ENCODE measurements around the gene KDM8. TPM values are rescaled to one million over a fixed set of nuclear protein-coding genes. Genes with fewer than 3 reads are reported as not detected.

KDM8 gene
- total and polyA plus RNA-seq, 2 donors (not counting 1 experiment from before 2014, with no cell fraction given): 7.5 to 37.4 TPM

DNA sequence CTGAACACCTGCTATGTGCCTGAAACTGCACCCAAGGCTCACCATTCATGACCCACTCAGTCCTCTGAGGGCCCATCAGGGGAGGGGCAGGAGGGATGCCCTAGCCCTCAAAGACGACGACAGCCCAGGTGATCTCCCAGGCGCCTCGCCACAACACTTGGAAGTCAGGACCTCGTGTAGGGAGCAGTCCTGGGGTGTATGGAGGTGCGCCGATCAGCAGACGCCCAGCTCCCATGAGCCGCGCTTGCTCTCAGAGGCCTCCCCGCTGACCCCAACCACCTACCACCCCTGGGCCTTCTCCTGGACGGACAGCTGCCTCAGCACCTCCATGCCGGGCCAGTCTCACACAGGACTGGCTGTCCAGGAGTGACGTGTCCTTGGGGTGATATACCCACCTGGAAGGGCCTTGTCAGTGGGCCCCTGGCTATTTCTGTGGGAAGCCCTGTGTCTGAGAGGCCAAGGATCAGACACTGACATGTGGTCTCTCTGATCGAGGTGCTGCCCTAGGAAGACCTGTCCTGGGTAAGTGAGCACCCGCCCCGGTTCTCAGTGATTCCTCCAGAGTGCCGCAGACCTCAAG, 26.7 kb downstream of the KDM8 start:
- H4K20me1 ChIP-seq (ENCODE audit: control insufficient read depth, insufficient read depth, low read length, poor library complexity, severe bottlenecking): no peaks in the 10 kb centered on the region
- H3K9ac ChIP-seq (ENCODE audit: low read length): no peak overlapping the region
- H3K4me1 ChIP-seq (ENCODE audit: control insufficient read depth in 2 of 2, insufficient read depth in 2 of 2, low read length in 2 of 2): peaks cover 79 to 89% of the 10 kb centered on the region in 2 donors
- H3K4me3 ChIP-seq (ENCODE audit: control extremely low read depth in 1 of 5, extremely low read depth in 1 of 5, insufficient read depth in 1 of 5, low read depth in 2 of 5, low read length in 4 of 5): no peak overlapping the region
- H3K27me3 ChIP-seq (replicated peaks in 1 of 4; ENCODE audit: control extremely low read depth in 1 of 4, control insufficient read depth in 3 of 4, insufficient read depth in 4 of 4, low read length in 3 of 4): no peaks in the 10 kb centered on the region
- peaks cover 16% of the 10 kb centered on the region for H3K79me2 ChIP-seq (ENCODE audit: control insufficient read depth, insufficient read depth, low read length)
- no peaks in the 10 kb centered on the region for H3K9me3 ChIP-seq (ENCODE audit: control extremely low read depth in 1 of 3, control insufficient read depth in 2 of 3, insufficient read depth in 1 of 3, low read length in 2 of 3)
- no peaks in the 10 kb centered on the region for H3K9me3 Mint-ChIP-seq (ENCODE audit: insufficient read depth)
- no peak for TF ChIP-seq CTCF (IDR thresholded peaks at IDR 0.05)
- no peak for TF ChIP-seq EZH2 (IDR thresholded peaks at IDR 0.05; ENCODE audit: borderline replicate concordance, insufficient read depth, low read depth, low read length, poor library complexity, severe bottlenecking)
- peaks cover 0 to 21% of the 10 kb centered on the region in 2 experiments for H3K36me3 ChIP-seq (replicated peaks in 1 of 2; ENCODE audit: control extremely low read depth in 1 of 2, control insufficient read depth in 1 of 2, extremely low read depth in 1 of 2, insufficient read depth in 2 of 2, low read length in 1 of 2)
- no peaks in the 10 kb centered on the region for H3K27me3 Mint-ChIP-seq
- 93% methylated on average over 16 of the region's 18 CpGs for WGBS (ENCODE audit: insufficient coverage)
- peak overlapping the region; percentile 15 for H3K27ac Mint-ChIP-seq
- no peak overlapping the region for H3K27ac ChIP-seq (ENCODE audit: low read length in 2 of 2)
- peaks cover 80% of the 10 kb centered on the region for H3K4me1 Mint-ChIP-seq
- H3K4me2 ChIP-seq (replicated peaks; ENCODE audit: low read depth, low read length, poor library complexity, severe bottlenecking): peak overlapping the region; percentile 57
- intact Hi-C loops (cut with micrococcal nuclease): loop anchor here (5.0 kb wide), 1 partner anchor 48 kb away; no protein-coding TSS in a partner anchor
- no peak overlapping the region for H2AFZ ChIP-seq (ENCODE audit: insufficient read depth, low read depth, low read length, poor library complexity, severe bottlenecking)
- ATAC-seq (ENCODE audit: low read depth) (no peak), DNase-seq (no peak)
- peak overlapping the region; percentile 66 for H3K4me3 Mint-ChIP-seq
- ChIA-PET CTCF (interaction anchor here (0.9 to 10.0 kb wide), 15 partner anchors 11 to 228 kb away, joined by 3 to 172 read pairs (median 6); partner anchors contain the start of gene KDM8), POLR2A (interaction anchor here (0.8 to 2.3 kb wide), 9 partner anchors 8 to 168 kb away, joined by 3 to 9 read pairs (median 3); partner anchors contain the start of gene KDM8)

- POLR2A ChIA-PET: interaction anchor here (0.8 to 2.4 kb wide), 7 partner anchors 8 to 168 kb away, joined by 3 to 24 read pairs (median 4); partner anchors contain the start of gene KDM8
- H3K4me3 Mint-ChIP-seq: peak overlapping the region; percentile 66
- peak overlapping the region in 1 of 5 experiments; percentile 4 for H3K4me3 ChIP-seq (ENCODE audit: control extremely low read depth in 1 of 5, extremely low read depth in 1 of 5, insufficient read depth in 1 of 5, low read depth in 2 of 5, low read length in 4 of 5)
- H3K27me3 Mint-ChIP-seq: no peaks in the 10 kb centered on the region
- H3K4me1 Mint-ChIP-seq: peaks cover 85% of the 10 kb centered on the region
- H2AFZ ChIP-seq (ENCODE audit: insufficient read depth, low read depth, low read length, poor library complexity, severe bottlenecking): no peak overlapping the region
- no peaks in the 10 kb centered on the region for H3K27me3 ChIP-seq (replicated peaks in 1 of 4; ENCODE audit: control extremely low read depth in 1 of 4, control insufficient read depth in 3 of 4, insufficient read depth in 4 of 4, low read length in 3 of 4)
- ATAC-seq (ENCODE audit: low read depth): peak; percentile 46
- peak; percentile 55 for DNase-seq
- intact Hi-C loops (cut with micrococcal nuclease): loop anchor here (5.0 kb wide), 1 partner anchor 48 kb away; no protein-coding TSS in a partner anchor
- 25% methylated on average over 16 of the region's 16 CpGs for WGBS (ENCODE audit: insufficient coverage)
- H3K9me3 ChIP-seq (ENCODE audit: control extremely low read depth in 1 of 3, control insufficient read depth in 2 of 3, insufficient read depth in 1 of 3, low read length in 2 of 3): no peaks in the 10 kb centered on the region
- peaks cover 85 to 93% of the 10 kb centered on the region in 2 donors for H3K4me1 ChIP-seq (ENCODE audit: control insufficient read depth in 2 of 2, insufficient read depth in 2 of 2, low read length in 2 of 2)
- no peak overlapping the region for H3K9ac ChIP-seq (ENCODE audit: low read length)
- H3K27ac ChIP-seq (ENCODE audit: low read length in 2 of 2): no peak overlapping the region
- H3K9me3 Mint-ChIP-seq (ENCODE audit: insufficient read depth): no peaks in the 10 kb centered on the region
- peaks cover 0 to 16% of the 10 kb centered on the region in 2 experiments for H3K36me3 ChIP-seq (replicated peaks in 1 of 2; ENCODE audit: control extremely low read depth in 1 of 2, control insufficient read depth in 1 of 2, extremely low read depth in 1 of 2, insufficient read depth in 2 of 2, low read length in 1 of 2)
- H4K20me1 ChIP-seq (ENCODE audit: control insufficient read depth, insufficient read depth, low read length, poor library complexity, severe bottlenecking): no peaks in the 10 kb centered on the region
- H3K4me2 ChIP-seq (replicated peaks; ENCODE audit: low read depth, low read length, poor library complexity, severe bottlenecking): peak overlapping the region; percentile 57
- CTCF ChIA-PET: interaction anchor here (1.0 to 10.0 kb wide), 13 partner anchors 11 to 227 kb away, joined by 3 to 172 read pairs (median 7); partner anchors contain the start of gene KDM8
- TF ChIP-seq CTCF (IDR thresholded peaks at IDR 0.05) (no peak), EZH2 (IDR thresholded peaks at IDR 0.05; ENCODE audit: borderline replicate concordance, insufficient read depth, low read depth, low read length, poor library complexity, severe bottlenecking) (no peak)
- H3K27ac Mint-ChIP-seq: peak overlapping the region; percentile 96
- H3K79me2 ChIP-seq (ENCODE audit: control insufficient read depth, insufficient read depth, low read length): peaks cover 22% of the 10 kb centered on the region
Measured at GRCh38 chr16:27230562-27231001, 27.3 kb downstream of the KDM8 start.
